Fibroblast of skin of left biceps (primary cell): Measurements from ENCODE around the gene GFM2.
A peak's percentile ranks its signal among the peaks of the same experiment; 100 is the strongest.
"Not testable (repeated sequence)": the region's sequence is repeated elsewhere in the genome, so short reads cannot be mapped to it uniquely, and the experiment has no call there.

Experiments used
- DNase-seq, 2 experiments: peaks; one replicate each; pipeline ENCODE4 v3.0.0-alpha.2; 2013; ENCODE audit warnings: low read depth in 2 of 2

The GFM2 gene

GRCh38 chr5:74766849-74767578 is at the start of gene GFM2, which contains the start of gene NSA2:
TSS of gene GFM2 (minus strand) at chr5:74767117. CDS start at chr5:74763742, 3,375 bp downstream.
TSS of gene NSA2 (plus strand) at chr5:74767249. CDS start at chr5:74767361, 112 bp downstream.
- peak; percentile 78 to 79 for DNase-seq

GRCh38 chr5:74810915-74811314 is 44.0 kb upstream of the GFM2 start:
- no peak for DNase-seq

DNA sequence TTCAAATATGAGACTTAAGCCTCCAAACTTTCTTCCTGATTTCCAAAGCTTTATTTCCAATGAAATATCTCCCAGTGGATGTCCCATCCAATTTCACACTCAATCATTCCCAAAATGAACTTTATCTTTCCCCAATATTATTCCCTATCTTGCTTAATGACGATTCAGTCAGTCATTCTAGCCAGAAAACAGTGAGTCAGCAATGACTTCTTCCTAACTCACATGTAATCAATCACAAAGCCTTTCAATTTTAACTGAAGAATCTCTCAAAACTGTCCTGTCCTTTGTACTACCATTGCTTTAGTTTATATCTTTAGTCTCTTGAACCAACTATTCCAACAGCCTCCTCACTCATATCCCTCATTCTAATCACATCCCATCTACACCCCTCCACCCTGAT is 35.0 kb upstream of the GFM2 start:
- DNase-seq = peak in 1 of 2 experiments; percentile 4

- no peak for DNase-seq
Measured at GRCh38 chr5:74801197-74801596, 34.3 kb upstream of the GFM2 start.

DNA sequence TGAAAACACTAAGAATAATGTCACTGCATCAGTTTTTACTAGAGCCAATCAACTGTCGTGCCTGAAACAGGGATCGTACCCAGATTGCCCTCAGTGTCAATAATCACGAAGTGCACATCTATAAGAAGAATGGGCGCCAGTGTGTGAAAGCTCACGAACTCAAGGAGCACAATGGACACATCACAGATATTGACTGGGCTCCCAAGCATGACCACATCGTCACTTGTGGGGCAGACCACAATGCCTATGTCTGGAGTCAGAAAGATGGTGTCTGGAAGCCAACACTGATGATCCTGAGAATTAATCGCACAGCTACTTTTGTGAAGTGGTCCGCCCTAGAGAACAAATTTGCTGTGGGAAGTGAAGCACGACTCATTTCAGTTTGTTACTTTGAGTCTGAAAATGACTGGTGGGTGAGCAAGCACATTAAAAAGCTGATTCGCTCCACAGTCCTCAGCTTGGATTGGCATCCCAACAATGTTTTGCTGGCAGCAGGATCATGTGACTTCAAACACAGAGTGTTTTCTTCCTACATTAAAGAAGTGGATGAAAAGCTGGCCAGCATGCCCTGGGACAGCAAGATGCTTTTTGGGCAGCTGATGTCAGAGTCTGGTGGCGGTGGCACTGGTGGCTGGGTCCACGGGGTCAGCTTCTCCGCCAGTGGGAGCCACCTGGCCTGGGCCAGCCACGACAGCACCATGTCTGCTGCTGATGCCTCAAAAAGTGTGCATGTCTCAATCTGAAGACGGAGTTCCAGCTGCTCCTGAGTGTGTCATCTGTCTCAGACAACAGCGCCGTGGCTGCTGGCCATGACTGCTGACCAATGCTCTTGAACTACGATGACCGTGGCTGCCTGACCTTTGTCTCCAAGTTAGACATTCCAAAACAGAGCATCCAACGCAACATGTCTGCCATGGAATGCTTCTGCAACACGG is 32.3 kb upstream of the GFM2 start:
- DNase-seq = no peak

- DNase-seq = not testable (repeated sequence)
Measured at GRCh38 chr5:74791669-74792068, 24.8 kb upstream of the GFM2 start.

DNA sequence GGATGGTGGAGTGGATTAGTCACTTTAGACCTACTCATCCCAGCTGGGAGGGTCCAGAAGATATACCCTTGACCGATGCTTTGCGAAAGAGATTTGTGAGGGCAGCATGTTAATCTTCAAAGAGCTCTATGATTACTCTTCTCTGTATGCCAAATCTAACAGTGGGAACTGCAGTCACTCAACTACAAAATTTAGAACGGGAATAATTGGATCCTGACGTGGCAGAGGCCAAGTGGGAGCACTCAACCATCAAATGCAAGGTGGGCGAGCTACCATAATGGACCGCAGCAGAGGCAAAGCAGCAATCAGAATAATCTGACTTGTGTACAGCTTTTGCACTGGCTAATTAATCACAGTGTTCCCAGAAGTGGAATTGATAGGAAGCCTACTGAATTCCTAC is 20.5 kb upstream of the GFM2 start:
- no peak for DNase-seq

DNA sequence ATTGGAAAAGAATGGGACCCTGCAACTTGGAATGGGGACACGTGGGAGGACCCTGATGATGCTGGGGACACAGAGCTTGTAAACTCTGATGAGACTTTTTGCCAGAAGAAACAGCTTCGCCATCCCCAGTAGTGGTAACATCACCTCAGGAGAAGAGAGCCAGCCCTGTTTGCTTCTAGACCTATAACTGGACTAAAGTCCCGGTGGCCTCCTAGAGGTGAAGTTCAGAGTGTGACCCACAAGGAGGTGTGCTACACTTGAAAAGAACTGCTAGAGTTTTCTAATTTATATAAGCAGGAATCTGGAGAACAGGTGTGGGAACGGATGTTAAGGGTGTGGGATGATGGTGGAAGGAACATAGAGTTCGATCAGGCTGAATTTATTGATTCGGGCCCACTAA is 19.9 kb upstream of the GFM2 start:
- no peak for DNase-seq

GRCh38 chr5:74778609-74779008 is 11.7 kb upstream of the GFM2 start:
- no peak for DNase-seq

- DNase-seq = no peak
Measured at GRCh38 chr5:74772359-74772758, 5.4 kb upstream of the GFM2 start.

DNA sequence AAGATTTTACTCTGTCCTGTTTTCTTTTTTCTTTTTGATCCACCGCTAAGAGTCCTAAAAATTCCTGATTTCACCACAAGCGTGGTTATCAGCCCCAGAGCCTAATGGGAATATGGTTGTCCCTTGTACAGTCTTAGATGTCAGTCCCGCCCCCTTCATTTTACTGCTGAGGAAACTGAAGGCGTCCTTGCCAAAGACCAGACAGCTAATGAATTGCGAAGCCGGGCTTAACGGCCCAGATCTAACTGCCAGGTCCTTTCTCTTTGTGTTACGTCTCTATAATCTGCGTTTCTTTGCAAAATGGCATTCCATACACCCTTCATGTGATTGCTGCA is 629 bp upstream of the GFM2 start:
- no peak for DNase-seq

DNA sequence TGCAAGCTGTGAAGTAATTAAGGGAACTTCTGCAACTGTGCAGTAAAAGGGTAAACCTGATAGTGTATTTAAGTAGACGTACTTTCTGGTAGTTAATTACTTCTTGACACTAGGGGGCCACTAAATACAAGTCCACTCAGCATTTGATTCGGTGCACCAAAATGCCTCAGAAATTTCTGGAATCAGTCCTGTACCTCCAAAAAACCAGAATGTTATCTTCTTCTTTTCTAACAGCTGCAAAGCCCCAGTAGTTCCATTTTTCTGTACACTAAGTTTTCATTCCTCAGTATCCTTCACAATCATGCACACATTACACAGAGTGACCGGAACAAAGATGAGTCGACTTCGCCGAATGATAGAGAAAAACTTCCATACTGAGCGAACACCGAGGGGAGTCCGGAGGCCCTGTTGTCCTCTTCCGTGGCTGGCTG is 484 bp downstream of the GFM2 start:
- DNase-seq = no peak

DNA sequence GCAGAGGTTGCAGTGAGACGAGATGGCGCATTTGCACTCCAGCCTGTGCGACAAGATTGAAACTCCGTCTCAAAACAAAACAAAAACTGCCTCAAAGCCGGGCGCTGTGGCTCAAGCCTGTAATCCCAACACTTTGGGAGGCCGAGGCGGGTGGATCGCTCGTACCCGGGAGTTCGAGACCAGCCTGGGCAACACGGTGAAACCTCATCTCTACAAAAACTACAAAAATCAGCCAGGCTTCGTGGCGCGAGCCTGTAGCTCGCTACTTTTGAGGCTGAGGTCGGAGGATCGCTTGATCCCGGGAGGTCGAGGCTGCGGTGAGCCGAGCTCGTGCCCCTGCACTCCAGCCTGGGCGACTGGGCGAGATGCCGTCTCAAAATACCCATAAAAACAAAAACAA is 988 bp downstream of the GFM2 start:
- DNase-seq = no peak

DNA sequence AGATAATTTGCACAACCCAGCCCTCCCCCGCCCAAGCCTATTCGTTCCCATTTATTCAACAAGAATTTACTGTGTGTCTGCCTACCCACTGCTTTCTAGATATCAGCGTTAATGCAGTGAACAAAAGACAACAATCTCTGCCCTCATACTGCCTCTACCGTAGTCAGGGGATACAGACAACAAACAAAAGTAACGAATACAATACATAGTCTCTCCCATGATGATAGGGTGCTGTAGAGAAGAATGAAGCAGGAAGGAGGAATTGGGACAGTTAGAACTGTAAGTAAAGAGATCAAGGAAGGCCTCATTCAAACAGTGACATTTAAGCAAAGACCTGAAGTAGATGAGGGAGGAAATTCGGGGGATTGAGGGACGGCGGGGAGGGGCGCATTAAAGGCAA is 1.7 kb downstream of the GFM2 start:
- no peak for DNase-seq

DNA sequence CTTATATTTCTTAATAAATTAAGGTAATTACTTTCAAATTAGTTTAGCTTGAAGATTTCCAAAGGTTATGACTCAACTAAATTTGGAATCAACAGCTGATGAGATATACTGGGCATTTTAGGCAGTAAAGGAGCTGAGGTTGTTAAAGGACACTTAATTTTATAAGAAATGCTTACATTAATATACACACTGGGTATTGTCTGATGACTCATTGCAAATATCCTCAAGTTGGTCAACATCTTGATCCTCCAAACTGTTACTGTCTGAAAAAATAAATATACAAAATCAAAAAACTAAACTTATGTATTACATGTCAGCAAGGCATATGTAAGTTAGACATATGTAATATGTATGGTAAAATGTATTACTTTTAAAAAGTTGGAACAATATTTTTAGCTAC is 3.4 kb downstream of the GFM2 start:
- DNase-seq = no peak

GRCh38 chr5:74762599-74762998 is 4.3 kb downstream of the GFM2 start:
- DNase-seq = peak in 1 of 2 experiments; percentile 6

DNA sequence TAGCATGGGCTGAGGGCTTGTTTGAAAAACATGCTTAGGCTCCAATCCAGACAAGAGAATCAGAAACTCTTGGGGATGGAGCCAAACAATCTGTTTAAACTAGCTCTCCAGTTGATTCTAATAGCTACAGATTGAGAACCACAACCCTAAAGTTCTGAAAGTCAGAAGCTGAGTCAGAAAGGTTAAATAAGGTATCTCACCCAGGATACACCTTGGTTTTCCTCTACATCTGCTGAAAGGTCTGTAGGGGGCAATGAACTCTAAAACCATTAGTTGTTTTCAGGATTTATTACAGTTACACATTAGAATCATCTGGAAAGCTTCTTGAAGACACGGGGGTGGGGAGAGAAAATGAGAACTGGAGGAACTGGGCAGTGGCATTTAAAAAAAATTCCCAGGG is 5.7 kb downstream of the GFM2 start:
- no peak for DNase-seq

DNA sequence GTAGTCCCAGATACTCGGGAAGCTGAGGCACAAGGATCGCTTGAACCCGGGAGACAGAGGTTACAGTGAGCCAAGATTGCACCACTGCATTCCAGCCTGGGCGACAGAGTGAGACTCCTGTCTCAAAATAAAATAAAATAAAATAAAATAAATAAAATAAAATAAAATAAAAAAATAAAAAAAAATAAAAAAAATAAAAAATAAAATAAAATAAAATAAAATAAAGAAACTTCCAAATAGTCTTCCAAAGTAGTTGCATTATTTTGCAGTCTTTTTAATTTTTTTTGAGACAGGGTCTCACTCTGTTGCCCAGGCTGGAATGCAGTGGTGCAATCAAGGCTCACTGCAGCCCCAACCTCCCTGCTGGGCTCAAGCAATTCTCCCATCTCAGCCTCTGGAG is 18.2 kb downstream of the GFM2 start:
- DNase-seq = not testable (repeated sequence)

DNA sequence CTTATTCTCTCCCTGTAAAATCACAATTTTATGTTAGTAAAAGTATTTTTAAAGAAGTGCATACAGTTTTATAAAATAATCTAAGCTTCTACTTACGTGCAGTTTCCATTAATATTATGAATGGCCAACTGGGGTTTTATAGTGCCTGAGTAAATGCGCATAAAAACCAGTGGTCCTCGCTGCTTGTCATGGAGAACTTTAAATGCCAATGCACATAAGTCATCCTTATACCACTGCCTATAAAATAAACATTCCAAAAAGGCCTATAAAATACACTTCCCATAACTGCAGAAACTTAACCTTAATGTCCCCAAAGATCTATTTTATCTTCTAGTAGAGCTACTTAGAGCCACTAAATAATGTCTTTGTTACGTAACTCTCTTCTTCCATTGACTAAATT is 28.5 kb downstream of the GFM2 start:
- no peak for DNase-seq

DNA sequence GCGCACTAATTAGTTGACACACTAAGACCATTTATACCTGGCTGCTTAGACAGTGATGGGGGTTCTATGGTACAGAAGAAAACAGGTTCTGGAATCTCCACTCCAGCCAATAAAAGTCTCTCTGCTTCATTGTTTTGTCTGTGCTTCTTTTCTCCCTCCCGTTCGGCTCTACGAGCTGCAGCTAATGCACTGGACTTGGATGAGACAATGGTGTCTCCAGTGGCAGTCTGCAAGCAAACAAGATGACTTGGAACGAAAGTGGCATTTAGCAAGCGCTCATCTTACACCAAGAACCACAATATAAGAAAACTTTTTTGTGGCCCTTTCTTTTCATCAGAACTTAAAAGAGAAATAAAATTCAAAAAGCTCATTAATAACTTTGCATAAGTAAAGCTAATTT is 30.2 kb downstream of the GFM2 start:
- no peak for DNase-seq

DNA sequence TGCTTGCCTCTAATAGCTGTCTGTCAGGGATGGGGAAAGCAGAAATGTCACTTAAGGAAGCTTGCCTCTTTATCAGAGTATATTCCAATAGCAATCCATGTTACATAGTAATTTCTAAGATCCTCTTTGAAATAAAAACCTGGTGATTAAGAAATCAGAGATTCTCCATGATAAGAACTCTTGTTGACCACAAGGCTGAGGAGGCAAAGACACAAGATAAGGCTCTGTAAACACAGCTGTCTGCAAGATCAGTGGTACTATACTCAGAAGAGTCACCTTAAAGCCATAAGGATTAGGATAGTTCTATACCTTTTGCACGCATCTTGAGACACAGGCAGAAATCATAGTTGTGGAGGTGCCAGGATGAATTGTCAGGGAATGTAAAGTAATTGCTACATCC is 41.6 kb downstream of the GFM2 start:
- no peak for DNase-seq

DNA sequence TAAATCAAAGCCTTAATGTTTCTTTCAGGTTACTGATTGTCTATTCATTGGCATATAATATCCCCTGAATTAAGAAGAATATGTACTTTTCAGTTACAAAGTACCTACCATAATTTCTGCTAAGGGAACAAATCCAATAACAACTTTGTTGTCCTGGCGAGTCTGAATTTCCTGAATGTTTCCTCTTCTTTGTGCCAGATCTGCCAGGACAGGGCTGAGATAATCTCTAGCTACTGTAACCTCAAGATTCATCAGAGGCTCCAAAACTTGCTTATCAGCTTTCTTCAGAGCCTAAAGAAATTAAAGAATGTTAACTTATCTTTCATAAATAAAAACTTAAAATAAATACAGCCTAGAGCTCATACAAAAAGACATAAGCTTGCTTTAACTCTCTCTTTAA is 44.6 kb downstream of the GFM2 start:
- no peak for DNase-seq

DNA sequence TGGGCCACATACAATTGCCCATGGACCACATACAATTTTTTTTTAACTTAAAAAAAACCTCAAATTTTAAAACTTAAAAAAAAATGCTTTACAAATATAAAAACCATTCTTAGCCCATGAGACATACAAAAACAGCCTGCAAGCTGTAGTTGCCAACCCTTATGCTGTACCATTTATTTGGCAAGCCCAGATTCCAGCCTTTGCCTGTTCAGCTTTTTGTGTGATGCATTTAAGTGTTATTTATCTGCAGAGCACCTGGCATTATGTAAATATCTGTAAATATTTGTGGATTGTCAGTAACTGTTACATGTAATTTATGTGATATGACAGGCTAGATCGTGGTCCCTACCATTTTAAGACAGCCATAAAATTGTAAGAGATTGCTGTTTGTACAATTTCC is 49.3 kb downstream of the GFM2 start:
- DNase-seq = no peak
